Subcutaneous abdominal adipose tissue (tissue), 5 donors: ENCODE data around the gene TIMM17A.
A peak's percentile ranks its signal among the peaks of the same experiment; 100 is the strongest.
"Not testable (repeated sequence)": the region's sequence is repeated elsewhere in the genome, so short reads cannot be mapped to it uniquely, and the experiment has no call there.

ENCODE experiments used
- H3K27ac ChIP-seq: one replicate; pipeline ENCODE4 v1.7.0; 2013; ENCODE audit warnings: low read depth, mild to moderate bottlenecking, inconsistent platforms, low read length, moderate library complexity
- H3K27me3 ChIP-seq, 5 donors: one replicate each; pipeline ENCODE4 v1.7.0; 2013; ENCODE audit warnings: low read length in 5 of 5, inconsistent platforms in 1 of 5; ENCODE audit not compliant: control insufficient read depth in 5 of 5, insufficient read depth in 4 of 5
- H3K36me3 ChIP-seq, 5 donors: one replicate each; pipeline ENCODE4 v1.7.0; 2013; ENCODE audit warnings: low read length in 5 of 5; ENCODE audit not compliant: control insufficient read depth in 5 of 5, insufficient read depth in 5 of 5
- H3K4me1 ChIP-seq, 5 donors: one replicate each; pipeline ENCODE4 v1.7.0; 2013; ENCODE audit warnings: low read length in 5 of 5, mild to moderate bottlenecking in 3 of 5, moderate library complexity in 1 of 5; ENCODE audit not compliant: control insufficient read depth in 5 of 5, insufficient read depth in 5 of 5
- H3K4me3 ChIP-seq, 5 donors: one replicate each; pipeline ENCODE4 v1.7.0; 2013; ENCODE audit warnings: low read length in 5 of 5, low read depth in 1 of 5
- H3K9ac ChIP-seq, 5 donors: one replicate each; pipeline ENCODE4 v1.7.0; 2013; ENCODE audit warnings: low read length in 5 of 5, mild to moderate bottlenecking in 4 of 5, moderate library complexity in 3 of 5
- H3K9me3 ChIP-seq, 5 donors: one replicate each; pipeline ENCODE4 v1.7.0; 2013; ENCODE audit warnings: low read length in 5 of 5; ENCODE audit not compliant: control insufficient read depth in 5 of 5
- donor health status: healthy.
- donor health status: healthy.
- donor health status: healthy.
- donor health status: healthy.
- donor health status: healthy.

TIMM17A gene

GRCh38 chr1:201947697-201948008 is 7.7 kb upstream of the TIMM17A start:
- Histone ChIP-seq H3K36me3 (no peaks in the 10 kb centered on the region), H3K9ac (no peak overlapping the region), H3K27ac (no peak overlapping the region), H3K4me1 (peaks cover 3 to 50% (median 43%) of the 10 kb centered on the region in 5 donors), H3K27me3 (peaks cover 0 to 18% (median 9%) of the 10 kb centered on the region in 5 donors), H3K4me3 (no peak overlapping the region), H3K9me3 (no peaks in the 10 kb centered on the region)

- no peak overlapping the region for H3K9ac ChIP-seq
- no peak overlapping the region for H3K27ac ChIP-seq
- peaks cover 0 to 13% (median 5%) of the 10 kb centered on the region in 5 donors for H3K27me3 ChIP-seq
- H3K36me3 ChIP-seq, result no peaks in the 10 kb centered on the region
- no peak overlapping the region for H3K4me3 ChIP-seq
- H3K4me1 ChIP-seq, result peaks cover 3 to 38% (median 33%) of the 10 kb centered on the region in 5 donors
- H3K9me3 ChIP-seq, result no peaks in the 10 kb centered on the region
These were observed 5.8 kb upstream of the TIMM17A start for GRCh38 chr1:201949491-201949890.

- H3K4me1 ChIP-seq, result peaks cover 0 to 23% (median 15%) of the 10 kb centered on the region in 5 donors
- H3K9me3 ChIP-seq, result no peaks in the 10 kb centered on the region
- H3K4me3 ChIP-seq, result peak overlapping the region; percentile 82 to 100 (median 99)
- peak overlapping the region in 3 of 5 donors; percentile 83 to 91 (median 86) for H3K9ac ChIP-seq
- H3K27me3 ChIP-seq, result no peaks in the 10 kb centered on the region
- H3K36me3 ChIP-seq, result peaks cover 0 to 17% (median 12%) of the 10 kb centered on the region in 5 donors
- peak overlapping the region; percentile 84 for H3K27ac ChIP-seq
These were observed 867 bp upstream of the TIMM17A start for GRCh38 chr1:201954263-201955008.

GRCh38 chr1:201955729-201956143 is 433 bp downstream of the TIMM17A start:
- Histone ChIP-seq H3K27ac (peak overlapping the region; percentile 84), H3K9ac (peak overlapping the region; percentile 80 to 99 (median 86)), H3K9me3 (no peaks in the 10 kb centered on the region), H3K36me3 (peaks cover 0 to 17% (median 15%) of the 10 kb centered on the region in 5 donors), H3K4me1 (peaks cover 0 to 16% (median 12%) of the 10 kb centered on the region in 5 donors), H3K27me3 (no peaks in the 10 kb centered on the region), H3K4me3 (peak overlapping the region; percentile 89 to 100 (median 99))

GRCh38 chr1:201958348-201958747 is 3.0 kb downstream of the TIMM17A start:
- Histone ChIP-seq H3K27me3 (no peaks in the 10 kb centered on the region), H3K4me3 (no peak overlapping the region), H3K36me3 (peaks cover 5 to 43% (median 34%) of the 10 kb centered on the region in 5 donors), H3K27ac (no peak overlapping the region), H3K9ac (no peak overlapping the region), H3K4me1 (peaks cover 0 to 16% (median 12%) of the 10 kb centered on the region in 5 donors), H3K9me3 (no peaks in the 10 kb centered on the region)

- H3K36me3 ChIP-seq, result peaks cover 23 to 74% (median 61%) of the 10 kb centered on the region in 5 donors
- not testable (repeated sequence) for H3K9ac ChIP-seq, H3K9me3 ChIP-seq, H3K4me1 ChIP-seq, H3K27ac ChIP-seq, H3K27me3 ChIP-seq, H3K4me3 ChIP-seq
These were observed 7.1 kb downstream of the TIMM17A start for GRCh38 chr1:201962382-201962781.

- Histone ChIP-seq H3K4me3 (no peak overlapping the region), H3K9ac (no peak overlapping the region), H3K27ac (no peak overlapping the region), H3K36me3 (peaks cover 30 to 73% (median 55%) of the 10 kb centered on the region in 5 donors), H3K27me3 (no peaks in the 10 kb centered on the region), H3K4me1 (no peaks in the 10 kb centered on the region), H3K9me3 (no peaks in the 10 kb centered on the region)
These were observed 9.0 kb downstream of the TIMM17A start for GRCh38 chr1:201964261-201964660.

- Histone ChIP-seq H3K4me3 (no peak overlapping the region), H3K9me3 (no peaks in the 10 kb centered on the region), H3K4me1 (no peaks in the 10 kb centered on the region), H3K9ac (no peak overlapping the region), H3K36me3 (peaks cover 41 to 82% (median 67%) of the 10 kb centered on the region in 5 donors), H3K27me3 (no peaks in the 10 kb centered on the region), H3K27ac (no peak overlapping the region)
These were observed 10.9 kb downstream of the TIMM17A start for GRCh38 chr1:201966171-201966570.

GRCh38 chr1:201968202-201968925 is 13.1 kb downstream of the TIMM17A start:
- no peak overlapping the region for H3K27ac ChIP-seq
- peaks cover 0 to 5% (median 0%) of the 10 kb centered on the region in 5 donors for H3K4me1 ChIP-seq
- no peaks in the 10 kb centered on the region for H3K27me3 ChIP-seq
- no peak overlapping the region for H3K9ac ChIP-seq
- H3K9me3 ChIP-seq, result no peaks in the 10 kb centered on the region
- no peak overlapping the region for H3K4me3 ChIP-seq
- H3K36me3 ChIP-seq, result peaks cover 36 to 60% (median 51%) of the 10 kb centered on the region in 5 donors
